Activated CD8-positive, alpha-beta memory T cell treated with anti-CD3 and anti-CD28 coated beads, Interleukin-2, amount 50 U/mL, for 48 hours (primary cell): ENCODE measurements around the gene FAM221B.

ENCODE experiments used
- DNase-seq: peaks from one replicate; pipeline ENCODE4 v3.0.0-alpha.2; 2020

The FAM221B gene

GRCh38 chr9:35790385-35791296 lies 37.9 kb downstream of the FAM221B start:
- DNase-seq: peak; percentile 67

GRCh38 chr9:35790025-35790384 lies 38.5 kb downstream of the FAM221B start:
- DNase-seq: no peak

GRCh38 chr9:35789541-35789940 lies 39.0 kb downstream of the FAM221B start:
- no peak for DNase-seq

- DNase-seq: no peak
Measured at GRCh38 chr9:35783418-35783817, 45.1 kb downstream of the FAM221B start.

- no peak for DNase-seq
Measured at GRCh38 chr9:35781066-35781465, 47.5 kb downstream of the FAM221B start.

GRCh38 chr9:35778496-35778895 lies 50.0 kb downstream of the FAM221B start:
- DNase-seq: no peak

- no peak for DNase-seq
Measured at GRCh38 chr9:35776018-35776417, 52.5 kb downstream of the FAM221B start.

- no peak for DNase-seq
Measured at GRCh38 chr9:35774907-35775635, 53.5 kb downstream of the FAM221B start.

GRCh38 chr9:35771943-35772342 lies 56.6 kb downstream of the FAM221B start:
- DNase-seq: no peak

- DNase-seq: no peak
Measured at GRCh38 chr9:35771534-35771933, 57.0 kb downstream of the FAM221B start.

- no peak for DNase-seq
Measured at GRCh38 chr9:35771075-35771433, 57.5 kb downstream of the FAM221B start.

- DNase-seq: no peak
Measured at GRCh38 chr9:35769763-35770162, 58.8 kb downstream of the FAM221B start.

- no peak for DNase-seq
Measured at GRCh38 chr9:35767458-35767857, 61.1 kb downstream of the FAM221B start.

GRCh38 chr9:35766997-35767396 lies 61.5 kb downstream of the FAM221B start:
- DNase-seq: no peak
